Body of pancreas (tissue), 4 donors: Measurements from ENCODE around the gene CREB3. TPM values are rescaled to one million over a fixed set of nuclear protein-coding genes. Genes with fewer than 3 reads are reported as not detected.

Experiments
- ATAC-seq: fragments of 150-250 bp; one replicate; pipeline ENCODE4 v1.9.1; 2016
- DNase-seq, 4 donors: peaks; one replicate each; pipeline ENCODE4 v3.0.0-alpha.2; 2019
- H3K27ac ChIP-seq, 4 donors: fragments of 200-600 bp; sonication (generic); 1 replicate in 3 of 4; 2 replicates in 1 of 4; pipeline versions ENCODE4 v1.5.1 to v1.6.1; 2016 to 2019; ENCODE audit warnings: mild to moderate bottlenecking in 1 of 4, mixed read lengths in 1 of 4, moderate library complexity in 1 of 4
- H3K27me3 ChIP-seq, 2 donors: fragments of 200-600 bp; sonication (generic); one replicate each; pipeline ENCODE4 v1.6.0; 2016; ENCODE audit warnings: mild to moderate bottlenecking in 1 of 2
- H3K36me3 ChIP-seq, 2 donors: fragments of 200-600 bp; sonication (generic); replicated peaks in 1 of 2; 2 replicates each; pipeline ENCODE4 v1.5.1; 2016; ENCODE audit warnings: low read depth in 2 of 2; ENCODE audit not compliant: insufficient read depth in 1 of 2
- H3K4me1 ChIP-seq: fragments of 200-600 bp; sonication (generic); one replicate; pipeline ENCODE4 v1.6.0; 2016
- H3K4me3 ChIP-seq, 2 donors: fragments of 200-600 bp; sonication (generic); 1 replicate in 1 of 2; 2 replicates in 1 of 2; pipeline ENCODE4 v1.5.1; 2016 to 2019
- H3K9me3 ChIP-seq, 3 donors: fragments of 200-600 bp; sonication (generic); 1 replicate in 2 of 3; 2 replicates in 1 of 3; pipeline ENCODE4 v1.5.1; 2016
- CTCF ChIP-seq, 7 experiments: fragments of 450-650 bp in 4 of 7; fragments of 200-600 bp in 3 of 7; sonication (generic) in 3 of 7; IDR thresholded peaks; one replicate each; pipeline ENCODE4 v1.5.1; 2016 to 2019; ENCODE audit warnings: antibody characterized with exemption in 7 of 7
- POLR2A ChIP-seq, 3 donors: fragments of 450-650 bp; IDR thresholded peaks; one replicate each; pipeline ENCODE4 v1.6.1; 2016; ENCODE audit warnings: antibody characterized with exemption in 3 of 3, mild to moderate bottlenecking in 2 of 3
- WGBS, 2 donors: methylation state at CpG; one replicate each; pipeline ENCODE4 v1.1.5; 2017; 5-methylcytosine and 5-hydroxymethylcytosine counted together
- intact Hi-C: fragments of 100-400 bp; cut with DNase I; formaldehyde crosslinking; loops from one replicate; pipeline ENCODE4 v1.15.1; 2023
- total RNA-seq, 2 donors: library from RNA; depleted of rRNA; stranded (reverse); fragments of >200 nt; gene quantifications; one replicate each; pipeline ENCODE4 v1.1.0, GENCODE V29; 2016

The CREB3 gene
- total RNA-seq, 2 donors from 2014 or later: 31.9 to 32.6 TPM

- no peaks in the 10 kb centered on the region for H3K36me3 ChIP-seq
- DNase-seq (peak; percentile 20 to 37 (median 30)), ATAC-seq (peak; percentile 18)
- H3K4me1 ChIP-seq: peaks cover 11% of the 10 kb centered on the region
- no peaks in the 10 kb centered on the region for H3K27me3 ChIP-seq
- intact Hi-C loops: no loop called here
- peak within 1 kb of the TSS; percentile 86 to 88 for H3K4me3 ChIP-seq
- TF ChIP-seq CTCF (IDR thresholded peaks at IDR 0.05) (no peak), POLR2A (IDR thresholded peaks at IDR 0.05) (no peak)
- 61 to 84% methylated on average over 43 to 54 of the region's 61 CpGs for WGBS, 2 donors
- peak within 1 kb of the TSS; percentile 69 to 90 (median 82) for H3K27ac ChIP-seq
- H3K9me3 ChIP-seq: no peaks in the 10 kb centered on the region
Measured at GRCh38 chr9:35689542-35690293, 42.7 kb upstream of the CREB3 start, which contains the start of gene TPM2. TSS of gene TPM2 (minus strand) at chr9:35689925. CDS start at chr9:35689817, 108 bp downstream.

- DNase-seq: no peak
- no peaks in the 10 kb centered on the region for H3K36me3 ChIP-seq
- H3K4me3 ChIP-seq: peak overlapping the region; percentile 86 to 88
- intact Hi-C loops: no loop called here
- H3K27ac ChIP-seq: peak overlapping the region; percentile 69 to 90 (median 82)
- no peaks in the 10 kb centered on the region for H3K9me3 ChIP-seq
- no peak for ATAC-seq
- WGBS, 2 donors: 7% methylated on average over 21 of the region's 21 CpGs; no CpG with 5 or more reads in 1 of the 2 donors
- peaks cover 16% of the 10 kb centered on the region for H3K4me1 ChIP-seq
- no peak for TF ChIP-seq POLR2A (IDR thresholded peaks at IDR 0.05)
- no peak for TF ChIP-seq CTCF (IDR thresholded peaks at IDR 0.05)
- no peaks in the 10 kb centered on the region for H3K27me3 ChIP-seq
Measured at GRCh38 chr9:35690294-35690613, 42.2 kb upstream of the CREB3 start.

GRCh38 chr9:35690614-35691333 lies 41.7 kb upstream of the CREB3 start:
- H3K4me1 ChIP-seq: peaks cover 21% of the 10 kb centered on the region

GRCh38 chr9:35691334-35691650 lies 41.2 kb upstream of the CREB3 start:
- ATAC-seq (no peak), DNase-seq (no peak)
- peaks cover 27% of the 10 kb centered on the region for H3K4me1 ChIP-seq
- no peaks in the 10 kb centered on the region for H3K27me3 ChIP-seq
- WGBS, 2 donors: 26 to 36% methylated on average over 9 to 10 of the region's 10 CpGs
- no peaks in the 10 kb centered on the region for H3K9me3 ChIP-seq
- intact Hi-C loops: no loop called here
- peak overlapping the region in 1 of 2 donors; percentile 86 for H3K4me3 ChIP-seq
- no peak for TF ChIP-seq CTCF (IDR thresholded peaks at IDR 0.05)
- TF ChIP-seq POLR2A (IDR thresholded peaks at IDR 0.05): no peak
- peak overlapping the region; percentile 69 to 90 (median 82) for H3K27ac ChIP-seq
- H3K36me3 ChIP-seq: no peaks in the 10 kb centered on the region

More at GRCh38 chr9:35690614-35691333, 41.7 kb upstream of the CREB3 start:
- intact Hi-C loops: no loop called here
- TF ChIP-seq CTCF (IDR thresholded peaks at IDR 0.05) (no peak), POLR2A (IDR thresholded peaks at IDR 0.05) (peak in 2 of 3 donors; percentile 45 to 61)
- DNase-seq (peak; percentile 60 to 71 (median 69)), ATAC-seq (peak; percentile 63)
- Histone ChIP-seq H3K4me3 (peak overlapping the region; percentile 86 to 88), H3K27ac (peak overlapping the region; percentile 69 to 90 (median 82)), H3K36me3 (no peaks in the 10 kb centered on the region), H3K27me3 (no peaks in the 10 kb centered on the region), H3K9me3 (no peaks in the 10 kb centered on the region)
- WGBS, 2 donors: 0 to 5% methylated on average over 38 to 49 of the region's 61 CpGs
